HG02884 (cell line): ENCODE data around the gene TMEM179.

Source experiments
- ATAC-seq: cut with Tn5 transposase; IDR thresholded peaks from one replicate; pipeline ENCODE4 v1.9.1; 2021; ENCODE audit warnings: mild to moderate bottlenecking, moderate library complexity; ENCODE audit not compliant: unreplicated experiment

Gene TMEM179

DNA sequence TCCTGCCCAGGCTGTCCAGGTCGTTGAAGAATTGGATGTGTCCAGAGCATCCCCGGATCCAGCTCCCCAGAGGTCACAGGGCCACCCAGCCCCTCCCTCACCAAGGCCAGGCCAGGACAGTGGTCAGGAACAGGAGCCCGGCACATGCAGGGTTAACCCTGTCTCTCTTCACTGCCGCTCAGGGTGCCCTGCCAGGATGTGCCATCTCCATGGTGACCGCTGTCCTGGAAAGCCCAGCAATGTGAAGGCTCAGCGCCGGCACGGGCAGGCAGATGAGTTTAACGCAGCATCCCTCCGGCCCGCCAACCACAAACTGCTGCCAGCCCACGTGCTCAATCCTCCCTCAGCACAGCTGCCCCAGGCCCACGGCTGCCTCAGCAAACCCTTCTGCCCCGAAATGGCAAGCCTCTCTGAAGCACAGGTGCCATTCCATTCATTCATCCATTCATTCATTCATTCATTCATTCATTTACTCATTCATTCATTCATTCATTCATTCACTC lies 4.4 kb downstream of the TMEM179 start:
- no peak for ATAC-seq

- ATAC-seq, result no peak
These were observed 5.1 kb downstream of the TMEM179 start for GRCh38 chr14:104599446-104599845.

DNA sequence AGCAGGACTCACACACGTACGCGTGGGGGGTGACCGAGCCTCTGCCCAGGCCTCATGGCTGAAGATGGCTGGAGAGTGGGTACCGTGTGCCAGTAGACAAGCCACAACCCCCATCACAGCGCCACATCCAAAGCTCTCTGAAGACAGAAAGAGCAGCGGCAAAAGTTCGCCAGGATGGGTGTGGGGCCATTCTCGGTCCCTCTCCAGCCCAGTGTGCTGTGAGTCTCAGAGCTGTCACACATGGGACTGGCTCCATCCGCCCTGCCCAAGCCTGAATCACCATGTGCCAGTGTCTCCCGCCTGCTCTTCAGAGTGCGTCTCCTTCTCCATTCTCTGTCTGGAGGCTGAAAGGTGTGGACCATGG lies 5.7 kb downstream of the TMEM179 start:
- ATAC-seq, result no peak

DNA sequence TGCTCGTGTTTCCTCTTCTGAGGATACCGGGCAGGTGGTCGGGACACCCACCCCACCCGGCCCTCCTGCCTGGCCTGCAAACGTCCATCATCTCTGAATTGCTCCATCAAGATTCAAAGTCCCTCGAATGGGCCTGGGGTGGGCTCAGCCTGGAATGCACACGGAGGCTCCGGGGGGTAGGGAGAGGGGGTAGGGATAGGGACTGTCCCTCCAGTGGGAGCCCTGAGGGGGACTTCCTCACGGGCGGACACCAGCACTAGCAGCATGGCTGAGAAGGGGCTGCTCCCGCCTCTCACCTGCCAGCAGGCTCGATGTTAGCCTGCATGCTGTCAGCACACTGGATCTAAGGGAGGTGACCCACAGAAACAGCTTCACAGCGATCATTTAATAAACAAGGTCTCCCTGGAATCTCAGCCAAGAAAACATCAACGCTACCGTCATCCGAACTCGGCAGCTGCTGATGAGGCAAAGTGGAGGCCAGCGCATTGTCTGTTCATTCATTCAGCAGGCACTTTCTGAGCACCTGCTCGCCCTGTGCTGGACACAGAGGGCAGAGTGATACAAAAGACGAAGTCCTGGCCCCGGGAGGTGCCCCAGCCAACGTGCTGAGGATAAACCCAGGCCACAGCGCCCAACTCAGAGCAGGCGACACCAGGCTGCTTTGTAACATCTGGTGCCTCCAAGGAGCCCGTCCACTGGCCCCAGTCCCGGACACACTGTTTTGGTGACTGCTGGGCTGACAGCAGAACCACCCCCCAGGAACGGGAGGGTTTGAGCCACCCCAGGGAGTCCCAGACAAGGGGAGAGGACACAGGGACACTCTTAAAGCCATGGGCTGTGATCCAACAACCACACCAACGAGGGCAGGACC lies 6.3 kb downstream of the TMEM179 start:
- ATAC-seq, result no peak

- no peak for ATAC-seq
These were observed 7.0 kb downstream of the TMEM179 start for GRCh38 chr14:104597576-104597975.

DNA sequence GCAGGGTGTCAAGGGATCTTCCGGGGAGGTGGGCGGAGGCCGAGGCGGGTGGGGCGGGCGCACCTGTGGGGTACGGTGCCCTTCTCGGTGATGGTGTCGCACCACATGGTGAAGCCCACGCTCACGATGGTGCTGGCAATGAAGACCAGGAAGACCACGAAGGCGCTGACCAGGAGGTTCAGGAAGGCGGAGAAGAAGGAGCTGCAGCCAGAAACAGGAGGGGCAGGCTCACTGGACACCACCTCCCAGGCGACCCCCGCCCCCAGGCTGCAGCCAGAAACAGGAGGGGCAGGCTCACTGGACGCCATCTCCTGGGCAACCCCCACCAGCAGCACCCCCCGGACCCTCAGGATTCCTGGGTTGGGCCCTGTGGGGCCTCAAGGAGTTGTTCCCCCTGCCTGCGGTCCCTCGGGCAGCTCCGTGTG lies 7.6 kb downstream of the TMEM179 start:
- ATAC-seq, result no peak

GRCh38 chr14:104596451-104596918 lies 8.1 kb downstream of the TMEM179 start:
- no peak for ATAC-seq

GRCh38 chr14:104595911-104596450 lies 8.6 kb downstream of the TMEM179 start:
- ATAC-seq, result no peak

DNA sequence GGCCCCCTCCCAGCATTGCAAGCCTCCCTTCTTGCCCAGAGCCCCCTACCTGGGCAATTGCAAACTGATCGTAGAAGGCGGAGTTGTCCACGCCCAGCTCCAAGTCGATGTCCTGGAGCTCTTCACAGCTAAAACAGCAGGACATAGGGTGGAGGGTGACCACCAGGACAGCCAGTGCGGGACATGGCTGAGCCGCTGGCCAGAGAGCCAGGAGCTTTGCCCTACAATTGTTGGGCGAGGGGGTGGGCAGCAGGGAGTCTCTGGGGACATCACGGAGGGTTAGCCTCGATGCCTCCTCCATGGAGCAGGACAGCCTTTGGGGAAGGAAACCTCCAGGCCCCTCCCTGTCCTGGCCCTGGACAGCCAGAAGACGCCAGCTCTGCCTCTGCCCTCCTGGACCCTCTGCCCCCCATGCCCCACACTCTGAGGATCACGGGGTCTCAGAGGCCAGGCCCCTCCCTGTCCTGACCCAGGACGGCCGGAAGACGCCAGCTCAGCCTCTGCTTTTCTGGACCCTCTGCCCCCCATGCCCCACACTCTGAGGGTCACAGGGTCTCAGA lies 9.4 kb downstream of the TMEM179 start:
- ATAC-seq, result no peak

DNA sequence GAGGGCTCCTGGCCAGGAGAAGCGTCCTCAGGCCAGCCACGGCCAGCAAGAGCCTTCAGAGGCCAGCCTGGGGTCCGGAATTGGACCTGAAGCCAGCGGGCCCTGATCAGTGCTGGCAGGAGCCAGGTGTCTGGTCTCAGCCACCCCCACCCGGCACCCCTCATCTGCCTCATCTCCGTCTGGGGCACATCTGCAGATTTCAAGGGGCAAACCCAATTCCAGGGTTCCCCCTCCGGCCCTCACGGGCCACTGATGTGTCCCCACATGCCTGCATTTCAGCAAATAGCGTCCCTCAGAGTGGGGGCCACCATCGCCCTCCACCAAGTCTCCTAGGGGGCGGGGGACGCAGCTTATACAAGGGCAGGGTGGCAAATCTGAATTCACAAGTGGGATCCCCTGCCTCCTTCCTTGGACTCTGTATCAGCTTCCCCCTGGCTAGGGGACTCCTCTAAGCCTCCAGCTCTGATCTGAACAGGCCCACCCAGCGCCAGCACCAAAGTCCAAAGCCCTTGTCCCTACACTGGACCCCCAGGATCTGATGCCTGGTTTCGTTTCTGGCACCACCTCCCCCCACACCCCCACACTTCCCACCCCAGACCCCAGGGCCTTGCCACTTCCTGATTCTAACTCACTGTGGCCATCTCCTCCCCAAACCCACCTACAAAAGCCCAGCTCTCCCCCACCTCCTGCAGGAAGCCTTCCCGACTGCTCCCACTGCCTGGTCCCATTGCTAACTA lies 10.1 kb downstream of the TMEM179 start:
- no peak for ATAC-seq

GRCh38 chr14:104593710-104594136 lies 10.8 kb downstream of the TMEM179 start:
- no peak for ATAC-seq

GRCh38 chr14:104593241-104593701 lies 11.3 kb downstream of the TMEM179 start:
- ATAC-seq, result no peak

DNA sequence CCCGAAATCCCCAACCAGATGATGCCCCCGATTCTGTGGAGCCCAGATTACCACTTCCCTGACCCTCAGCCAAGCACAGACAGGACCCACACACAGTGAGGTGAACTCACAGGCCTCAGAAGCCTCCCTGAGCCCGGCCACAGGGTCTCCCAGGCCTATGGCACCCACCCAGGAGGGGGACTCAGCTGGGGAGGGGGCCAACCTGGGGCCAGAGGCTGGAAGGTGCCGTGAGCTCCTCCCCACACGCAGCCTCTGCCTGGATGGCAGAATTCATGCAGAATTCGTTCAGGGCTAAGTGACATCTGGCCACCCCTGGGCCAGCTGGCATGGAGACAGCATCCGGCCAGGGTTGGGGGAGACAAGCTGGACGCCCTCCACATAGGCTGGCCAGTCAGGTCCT lies 11.8 kb downstream of the TMEM179 start:
- ATAC-seq, result no peak

DNA sequence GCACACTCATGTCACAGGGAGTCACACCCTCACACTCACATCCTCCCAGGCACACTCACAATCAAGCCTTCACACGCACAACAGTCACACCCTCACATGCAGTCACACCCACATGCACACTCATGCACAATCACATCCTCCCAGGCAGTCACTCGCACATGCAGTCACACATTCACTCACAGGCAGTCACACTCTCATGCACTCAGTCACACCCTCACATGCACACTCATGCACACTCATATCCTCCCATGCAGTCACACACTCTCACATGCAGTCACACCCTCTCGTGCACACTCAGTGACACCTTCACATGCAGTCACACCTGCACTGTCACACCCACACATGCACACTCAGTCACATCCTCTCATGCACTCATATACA lies 12.3 kb downstream of the TMEM179 start:
- no peak for ATAC-seq

GRCh38 chr14:104591506-104592291 lies 12.9 kb downstream of the TMEM179 start:
- ATAC-seq, result no peak

GRCh38 chr14:104591031-104591430 lies 13.5 kb downstream of the TMEM179 start:
- no peak for ATAC-seq

DNA sequence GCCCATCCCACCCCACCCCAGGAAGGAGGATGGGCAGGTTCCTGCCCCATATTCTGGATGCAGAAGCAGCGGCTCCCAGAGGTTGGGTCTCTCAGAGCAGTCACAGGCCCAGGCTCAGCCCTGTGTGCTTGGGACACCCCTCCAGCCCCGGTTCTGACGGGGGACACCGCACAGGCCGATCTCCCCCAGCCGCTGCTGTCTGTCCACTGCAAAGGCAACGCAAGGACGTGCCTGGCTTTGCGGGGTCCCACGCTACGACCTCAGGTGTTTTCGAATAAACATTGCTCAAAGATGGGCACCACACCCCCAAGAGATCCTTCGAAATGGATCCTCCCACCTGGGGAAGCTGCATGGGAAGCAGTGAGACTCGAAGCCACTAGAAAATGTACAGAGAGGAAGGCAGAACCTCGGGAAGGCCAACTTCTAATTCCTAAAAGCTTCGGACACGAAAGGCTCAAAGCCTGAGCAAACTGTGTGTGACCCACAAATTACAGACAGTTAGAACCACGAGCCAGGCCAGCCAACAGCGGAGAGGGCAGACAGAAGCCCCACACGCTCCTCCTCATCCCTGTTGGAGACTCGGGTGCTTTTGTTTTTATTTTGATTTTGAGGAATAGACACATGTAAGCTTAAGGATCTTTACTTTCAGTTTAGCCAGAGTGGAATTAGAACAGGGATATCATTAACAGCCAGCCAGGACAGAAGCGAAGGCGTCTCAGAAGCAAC lies 14.2 kb downstream of the TMEM179 start:
- ATAC-seq, result no peak

DNA sequence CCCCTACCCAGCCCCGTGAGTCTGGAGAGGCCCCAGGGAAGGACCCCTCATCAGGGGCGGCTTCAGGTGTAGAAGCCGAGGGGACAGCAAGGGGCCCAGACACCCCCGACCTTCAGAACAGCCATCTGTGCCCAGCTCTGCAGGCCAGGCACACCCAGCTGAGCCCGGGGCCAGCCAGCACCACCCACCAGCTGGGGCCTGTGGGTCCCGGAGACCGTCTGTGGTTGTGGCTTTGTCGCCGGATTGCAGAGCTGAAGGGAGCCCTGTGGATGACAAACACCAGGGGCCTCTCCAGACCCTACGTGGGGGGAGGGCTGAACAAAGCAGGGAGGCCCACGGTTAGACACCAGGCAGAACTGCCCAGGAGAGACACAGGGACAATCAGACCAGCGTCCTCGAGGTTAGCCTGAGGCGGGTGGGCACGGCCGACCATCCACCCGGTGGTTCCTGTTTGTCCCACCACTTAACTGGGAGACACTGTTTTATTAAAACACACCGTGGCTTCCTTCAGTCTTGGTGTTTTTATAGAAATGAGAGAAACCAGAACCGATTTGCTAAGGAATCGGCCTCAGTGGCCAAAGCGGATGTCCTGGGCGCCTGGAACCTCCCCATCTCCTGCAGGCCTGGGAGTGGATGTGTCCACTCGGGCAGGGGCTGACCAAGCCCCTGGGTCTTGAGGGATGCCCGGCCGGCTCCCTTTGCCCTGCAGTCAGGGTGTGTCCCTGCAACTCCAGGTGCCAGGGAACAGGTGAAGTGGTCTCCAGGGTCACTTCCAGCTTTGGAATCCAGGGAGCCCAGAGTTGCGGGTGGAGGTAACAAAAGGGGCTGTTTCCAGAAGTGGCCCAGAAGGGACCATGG lies 15.0 kb downstream of the TMEM179 start:
- no peak for ATAC-seq
